Endothelial cell of umbilical vein (primary cell): Measurements from ENCODE around the gene IL17RB. TPM values are rescaled to one million over a fixed set of nuclear protein-coding genes. Genes with fewer than 3 reads are reported as not detected.

Source experiments
- BruUV-seq: library from RNA; stranded (reverse); fragments of 400-500 nt; replicated peaks from 2 replicates; lab custom pipeline; 2021; lab: Mats Ljungman, UMichigan
- CTCF ChIA-PET: fragments of 300-600, 350-600 bp; sonication (Branson Sonifier 250); formaldehyde crosslinking; loops from one replicate; lab custom pipeline; 2021; ENCODE audit warnings: antibody characterized with exemption, inconsistent platforms; lab: Charles Lee
- POLR2A ChIA-PET: fragments of 300-600, 350-600 bp; sonication (Branson Sonifier 250); formaldehyde crosslinking; loops from one replicate; lab custom pipeline; 2021; ENCODE audit warnings: antibody characterized with exemption, inconsistent platforms; lab: Charles Lee
- DNase-seq: peaks from one replicate; pipeline ENCODE4 v3.0.0-alpha.2; 2011; ENCODE audit warnings: low read depth, low spot score
- FAIRE-seq: peaks from 2 replicates; lab custom pipeline; 2011; peaks lifted over from hg19 to GRCh38; lab: Jason Lieb, UNC
- H2AFZ ChIP-seq: 2 replicates; pipeline ENCODE4 v1.6.0; 2012; ENCODE audit warnings: low read depth, low read length, control low read depth, inconsistent platforms
- H3K27ac ChIP-seq: 2 replicates; pipeline ENCODE4 v1.5.1; 2011; ENCODE audit warnings: low read depth, mild to moderate bottlenecking, control low read depth, low read length, moderate library complexity; ENCODE audit not compliant: insufficient read depth
- H3K27me3 ChIP-seq, 2 experiments: 2 replicates each; pipeline versions ENCODE4 v1.6.0 to v1.6.1; 2011; ENCODE audit warnings: low read length in 2 of 2, mixed read lengths in 1 of 2; ENCODE audit not compliant: control insufficient read depth in 2 of 2, insufficient read depth in 2 of 2
- H3K36me3 ChIP-seq, 2 experiments: 2 replicates in 1 of 2; 3 replicates in 1 of 2; pipeline ENCODE4 v1.5.1; 2011; ENCODE audit warnings: low read length in 2 of 2, mild to moderate bottlenecking in 1 of 2, moderate library complexity in 1 of 2; ENCODE audit not compliant: control insufficient read depth in 2 of 2, insufficient read depth in 2 of 2; ENCODE audit errors: extremely low read depth in 1 of 2
- H3K4me1 ChIP-seq: 3 replicates; pipeline ENCODE4 v1.5.1; 2011; ENCODE audit warnings: mild to moderate bottlenecking, low read length; ENCODE audit not compliant: control insufficient read depth, insufficient read depth; ENCODE audit errors: extremely low read depth
- H3K4me2 ChIP-seq: 2 replicates; pipeline ENCODE4 v1.6.1; 2011; ENCODE audit warnings: low read length, control low read depth, mixed read lengths; ENCODE audit not compliant: insufficient read depth
- H3K4me3 ChIP-seq, 3 experiments: fragments of 200-600 bp in 1 of 3; sonication (generic), shearing (Covaris generic) in 1 of 3; replicated peaks in 1 of 3; 2 replicates each; pipeline ENCODE4 v1.5.1; 2011 to 2016; ENCODE audit warnings: control low read depth in 3 of 3, low read length in 3 of 3, mild to moderate bottlenecking in 2 of 3, inconsistent platforms in 1 of 3, low read depth in 1 of 3, moderate library complexity in 1 of 3; ENCODE audit not compliant: insufficient read depth in 1 of 3
- H3K79me2 ChIP-seq: 2 replicates; pipeline ENCODE4 v1.6.0; 2012; ENCODE audit warnings: low read length, inconsistent platforms; ENCODE audit not compliant: control insufficient read depth, insufficient read depth
- H3K9ac ChIP-seq: replicated peaks from 2 replicates; pipeline ENCODE3; 2011; ENCODE audit warnings: low read length, control low read depth; ENCODE audit not compliant: insufficient read depth; ENCODE audit errors: extremely low read depth
- H3K9me1 ChIP-seq: replicated peaks from 3 replicates; pipeline ENCODE4 v1.6.0; 2011; ENCODE audit warnings: mild to moderate bottlenecking, low read length; ENCODE audit not compliant: control insufficient read depth, insufficient read depth; ENCODE audit errors: extremely low read depth
- H3K9me3 ChIP-seq: replicated peaks from 2 replicates; pipeline ENCODE4 v1.5.1; 2012; ENCODE audit warnings: low read length, inconsistent platforms; ENCODE audit not compliant: control insufficient read depth, insufficient read depth
- H4K20me1 ChIP-seq: replicated peaks from 2 replicates; pipeline ENCODE3; 2011; ENCODE audit warnings: mild to moderate bottlenecking, low read length; ENCODE audit not compliant: control insufficient read depth, insufficient read depth; ENCODE audit errors: extremely low read depth
- CTCF ChIP-seq, 2 donors: IDR thresholded peaks; 1 replicate in 1 of 2; 2 replicates in 1 of 2; pipeline ENCODE4 v1.5.1; 2011; ENCODE audit warnings: low read length in 2 of 2, mild to moderate bottlenecking in 2 of 2, moderate library complexity in 2 of 2, control low read depth in 1 of 2, inconsistent platforms in 1 of 2, low read depth in 1 of 2; ENCODE audit not compliant: insufficient read depth in 1 of 2; ENCODE audit errors: extremely low read depth in 1 of 2
- EZH2 ChIP-seq: IDR thresholded peaks from 2 replicates; pipeline ENCODE4 v1.6.1; 2012; ENCODE audit warnings: borderline replicate concordance, low read depth, mild to moderate bottlenecking, moderate library complexity, low read length, inconsistent platforms; ENCODE audit not compliant: severe bottlenecking
- FOS ChIP-seq: IDR thresholded peaks from 2 replicates; pipeline ENCODE4 v1.6.1; 2011; ENCODE audit warnings: mild to moderate bottlenecking, low read length, moderate library complexity, borderline replicate concordance; ENCODE audit not compliant: insufficient read depth
- GATA2 ChIP-seq: IDR thresholded peaks from 2 replicates; pipeline ENCODE4 v1.7.0; 2011; ENCODE audit warnings: low read depth, mild to moderate bottlenecking, moderate library complexity, mixed read lengths, low read length; ENCODE audit not compliant: insufficient read length, insufficient read depth
- JUN ChIP-seq: IDR thresholded peaks from 2 replicates; pipeline ENCODE4 v1.6.1; 2011; ENCODE audit warnings: borderline replicate concordance, low read depth; ENCODE audit not compliant: insufficient read length, insufficient read depth
- MAX ChIP-seq: IDR thresholded peaks from 2 replicates; pipeline ENCODE4 v1.6.1; 2011; ENCODE audit not compliant: insufficient read depth, insufficient read length
- MYC ChIP-seq: IDR thresholded peaks from one replicate; pipeline ENCODE4 v1.6.1; 2011; ENCODE audit warnings: mild to moderate bottlenecking, low read depth, low read length
- POLR2A ChIP-seq: IDR thresholded peaks from 2 replicates; pipeline ENCODE4 v1.6.1; 2012; ENCODE audit warnings: low read depth, mild to moderate bottlenecking, control low read depth, low read length
- POLR2AphosphoS5 ChIP-seq: IDR thresholded peaks from 2 replicates; pipeline ENCODE4 v1.6.1; 2012; ENCODE audit warnings: low read depth, mild to moderate bottlenecking, control low read depth, low read length, moderate library complexity; ENCODE audit not compliant: insufficient read depth
- dilution Hi-C: fragments of 300-500 bp; cut with MboI; formaldehyde crosslinking; loops from one replicate; pipeline ENCODE4 v1.15.0; 2019; ENCODE audit warnings: low sequenced_read_pairs; ENCODE audit not compliant: extremely low pct_ligation_motif_present
- intact Hi-C: fragments of 100-400 bp; cut with micrococcal nuclease; formaldehyde crosslinking; loops from one replicate; pipeline ENCODE4 v1.10.0; 2022
- polyA plus RNA-seq, 4 experiments: library from polyadenylated mRNA; depleted of rRNA in 3 of 4; stranded (reverse) in 3 of 4; unstranded in 1 of 4; fragments of >200 nt; gene quantifications; 2 replicates each; pipeline versions ENCODE4 v1.2.1 to v1.2.3, GENCODE V29; 2011 to 2012; ENCODE audit warnings: missing spikeins in 1 of 4
- total RNA-seq: library from RNA; stranded (reverse); gene quantifications from 2 replicates; pipeline ENCODE4 v1.2.3, GENCODE V29; 2021

IL17RB gene
- total and polyA plus RNA-seq, 2 donors (not counting 3 experiments of a cell fraction or from before 2014, with no cell fraction given), result 0.04 TPM; not detected in 1

GRCh38 chr3:53828581-53828980 is 17.8 kb upstream of the IL17RB start:
- Histone ChIP-seq H3K79me2 (no peaks in the 10 kb centered on the region), H3K27me3 (no peaks in the 10 kb centered on the region), H3K27ac (no peak overlapping the region), H2AFZ (no peak overlapping the region), H3K9ac (no peak overlapping the region), H3K4me3 (no peak overlapping the region), H3K4me2 (no peak overlapping the region), H4K20me1 (no peaks in the 10 kb centered on the region), H3K9me1 (no peaks in the 10 kb centered on the region), H3K36me3 (no peaks in the 10 kb centered on the region), H3K4me1 (no peaks in the 10 kb centered on the region), H3K9me3 (no peaks in the 10 kb centered on the region)
- FAIRE-seq, result no peak
- DNase-seq, result no peak
- TF ChIP-seq POLR2AphosphoS5 (no peak), JUN (no peak), MYC (no peak), EZH2 (no peak), POLR2A (no peak), GATA2 (no peak), CTCF (IDR thresholded peaks at IDR 0.05; ENCODE audit: extremely low read depth in 1 of 2, insufficient read depth in 1 of 2, low read depth in 1 of 2, low read length in 2 of 2) (no peak), MAX (no peak), FOS (no peak)
- BruUV-seq, result no TSS peak
- ChIA-PET POLR2A (no interaction called here), CTCF (no interaction called here)
- intact Hi-C loops, result no loop called here
- dilution Hi-C loops, result no loop called here
